HG03432 (cell line): ENCODE data around the gene NBPF6.
"Not testable (repeated sequence)": the region's sequence is repeated elsewhere in the genome, so short reads cannot be mapped to it uniquely, and the experiment has no call there.

ENCODE experiments used
- ATAC-seq: cut with Tn5 transposase; IDR thresholded peaks from one replicate; pipeline ENCODE4 v1.9.1; 2021; ENCODE audit warnings: mild to moderate bottlenecking, moderate library complexity; ENCODE audit not compliant: unreplicated experiment

NBPF6 gene

GRCh38 chr1:108450043-108450442 lies at the start of gene NBPF6:
Gene NBPF6, plus strand, starts transcription at chr1:108450343. Its CDS starts 259 bp downstream, at chr1:108450602.
- ATAC-seq: not testable (repeated sequence)

- not testable (repeated sequence) for ATAC-seq
Observed at GRCh38 chr1:108411098-108411833, 38.9 kb upstream of the NBPF6 start.

GRCh38 chr1:108420129-108420528 lies 30.0 kb upstream of the NBPF6 start:
- ATAC-seq: not testable (repeated sequence)

- ATAC-seq: peak; percentile 55
Observed at GRCh38 chr1:108421061-108421916, 28.9 kb upstream of the NBPF6 start.

GRCh38 chr1:108426877-108427276 lies 23.3 kb upstream of the NBPF6 start:
- not testable (repeated sequence) for ATAC-seq

GRCh38 chr1:108432002-108432401 lies 18.1 kb upstream of the NBPF6 start:
- ATAC-seq: not testable (repeated sequence)

GRCh38 chr1:108433404-108433803 lies 16.7 kb upstream of the NBPF6 start:
- not testable (repeated sequence) for ATAC-seq

- ATAC-seq: peak; percentile 90
Observed at GRCh38 chr1:108438536-108438935, 11.6 kb upstream of the NBPF6 start.

- not testable (repeated sequence) for ATAC-seq
Observed at GRCh38 chr1:108454521-108454920, 4.4 kb downstream of the NBPF6 start.

- ATAC-seq: not testable (repeated sequence)
Observed at GRCh38 chr1:108458661-108459060, 8.5 kb downstream of the NBPF6 start.

- not testable (repeated sequence) for ATAC-seq
Observed at GRCh38 chr1:108461758-108462157, 11.6 kb downstream of the NBPF6 start.

GRCh38 chr1:108463962-108464361 lies 13.8 kb downstream of the NBPF6 start:
- not testable (repeated sequence) for ATAC-seq

GRCh38 chr1:108466166-108466565 lies 16.0 kb downstream of the NBPF6 start:
- ATAC-seq: not testable (repeated sequence)

- ATAC-seq: not testable (repeated sequence)
Observed at GRCh38 chr1:108467155-108467554, 17.0 kb downstream of the NBPF6 start.

GRCh38 chr1:108470750-108471149 lies 20.6 kb downstream of the NBPF6 start:
- ATAC-seq: not testable (repeated sequence)

- not testable (repeated sequence) for ATAC-seq
Observed at GRCh38 chr1:108474516-108474915, 24.4 kb downstream of the NBPF6 start.

- ATAC-seq: no peak
Observed at GRCh38 chr1:108478429-108479015, 28.4 kb downstream of the NBPF6 start.

GRCh38 chr1:108482708-108483107 lies 32.6 kb downstream of the NBPF6 start:
- ATAC-seq: no peak

- not testable (repeated sequence) for ATAC-seq
Observed at GRCh38 chr1:108485990-108486389, 35.8 kb downstream of the NBPF6 start.

- ATAC-seq: not testable (repeated sequence)
Observed at GRCh38 chr1:108486707-108487106, 36.6 kb downstream of the NBPF6 start.

- ATAC-seq: not testable (repeated sequence)
Observed at GRCh38 chr1:108495008-108495407, 44.9 kb downstream of the NBPF6 start.
